ENCODE measurements around the gene DIAPH3.
"Not testable (repeated sequence)": the region's sequence is repeated elsewhere in the genome, so short reads cannot be mapped to it uniquely, and the experiment has no call there.

The DIAPH3 gene, protein sequence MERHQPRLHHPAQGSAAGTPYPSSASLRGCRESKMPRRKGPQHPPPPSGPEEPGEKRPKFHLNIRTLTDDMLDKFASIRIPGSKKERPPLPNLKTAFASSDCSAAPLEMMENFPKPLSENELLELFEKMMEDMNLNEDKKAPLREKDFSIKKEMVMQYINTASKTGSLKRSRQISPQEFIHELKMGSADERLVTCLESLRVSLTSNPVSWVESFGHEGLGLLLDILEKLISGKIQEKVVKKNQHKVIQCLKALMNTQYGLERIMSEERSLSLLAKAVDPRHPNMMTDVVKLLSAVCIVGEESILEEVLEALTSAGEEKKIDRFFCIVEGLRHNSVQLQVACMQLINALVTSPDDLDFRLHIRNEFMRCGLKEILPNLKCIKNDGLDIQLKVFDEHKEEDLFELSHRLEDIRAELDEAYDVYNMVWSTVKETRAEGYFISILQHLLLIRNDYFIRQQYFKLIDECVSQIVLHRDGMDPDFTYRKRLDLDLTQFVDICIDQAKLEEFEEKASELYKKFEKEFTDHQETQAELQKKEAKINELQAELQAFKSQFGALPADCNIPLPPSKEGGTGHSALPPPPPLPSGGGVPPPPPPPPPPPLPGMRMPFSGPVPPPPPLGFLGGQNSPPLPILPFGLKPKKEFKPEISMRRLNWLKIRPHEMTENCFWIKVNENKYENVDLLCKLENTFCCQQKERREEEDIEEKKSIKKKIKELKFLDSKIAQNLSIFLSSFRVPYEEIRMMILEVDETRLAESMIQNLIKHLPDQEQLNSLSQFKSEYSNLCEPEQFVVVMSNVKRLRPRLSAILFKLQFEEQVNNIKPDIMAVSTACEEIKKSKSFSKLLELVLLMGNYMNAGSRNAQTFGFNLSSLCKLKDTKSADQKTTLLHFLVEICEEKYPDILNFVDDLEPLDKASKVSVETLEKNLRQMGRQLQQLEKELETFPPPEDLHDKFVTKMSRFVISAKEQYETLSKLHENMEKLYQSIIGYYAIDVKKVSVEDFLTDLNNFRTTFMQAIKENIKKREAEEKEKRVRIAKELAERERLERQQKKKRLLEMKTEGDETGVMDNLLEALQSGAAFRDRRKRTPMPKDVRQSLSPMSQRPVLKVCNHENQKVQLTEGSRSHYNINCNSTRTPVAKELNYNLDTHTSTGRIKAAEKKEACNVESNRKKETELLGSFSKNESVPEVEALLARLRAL

DNA sequence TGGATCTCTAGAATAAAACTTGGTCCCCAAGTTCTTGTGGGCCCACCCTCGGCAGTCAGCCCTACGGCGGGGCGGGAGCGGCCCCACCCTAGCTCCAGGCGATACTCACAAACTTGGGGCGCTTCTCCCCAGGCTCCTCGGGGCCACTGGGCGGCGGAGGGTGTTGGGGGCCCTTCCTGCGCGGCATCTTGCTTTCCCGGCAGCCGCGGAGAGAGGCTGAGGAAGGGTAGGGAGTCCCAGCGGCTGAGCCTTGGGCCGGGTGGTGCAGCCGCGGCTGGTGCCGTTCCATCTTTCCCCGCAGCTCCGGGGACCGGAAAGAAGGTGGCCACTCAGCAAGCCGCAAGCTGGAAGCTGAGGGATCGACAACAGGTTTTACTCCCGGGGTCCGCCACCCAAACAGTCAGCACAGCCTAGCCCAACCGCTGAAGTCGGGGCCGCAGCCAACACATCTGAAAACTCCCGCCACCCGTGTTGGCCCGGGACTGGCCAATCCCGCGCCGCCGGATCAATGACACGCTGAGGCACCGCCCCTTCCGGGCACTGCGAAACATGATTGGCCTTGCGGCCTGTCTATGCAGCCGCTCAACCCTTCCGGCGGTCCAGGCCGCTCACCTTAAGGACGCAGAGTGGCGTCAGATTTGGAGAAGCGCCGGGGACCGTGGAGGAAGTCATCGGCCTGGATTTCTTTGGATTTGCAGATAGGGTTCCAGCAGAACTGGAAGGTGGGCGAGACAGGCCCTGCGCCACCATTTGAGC is at the start of gene DIAPH3:
DIAPH3 (minus strand) TSS at position 451 of the 756 bp plus-strand sequence; CDS start at position 289, 162 bp downstream.
- TF ChIP-seq, protein P1, sequence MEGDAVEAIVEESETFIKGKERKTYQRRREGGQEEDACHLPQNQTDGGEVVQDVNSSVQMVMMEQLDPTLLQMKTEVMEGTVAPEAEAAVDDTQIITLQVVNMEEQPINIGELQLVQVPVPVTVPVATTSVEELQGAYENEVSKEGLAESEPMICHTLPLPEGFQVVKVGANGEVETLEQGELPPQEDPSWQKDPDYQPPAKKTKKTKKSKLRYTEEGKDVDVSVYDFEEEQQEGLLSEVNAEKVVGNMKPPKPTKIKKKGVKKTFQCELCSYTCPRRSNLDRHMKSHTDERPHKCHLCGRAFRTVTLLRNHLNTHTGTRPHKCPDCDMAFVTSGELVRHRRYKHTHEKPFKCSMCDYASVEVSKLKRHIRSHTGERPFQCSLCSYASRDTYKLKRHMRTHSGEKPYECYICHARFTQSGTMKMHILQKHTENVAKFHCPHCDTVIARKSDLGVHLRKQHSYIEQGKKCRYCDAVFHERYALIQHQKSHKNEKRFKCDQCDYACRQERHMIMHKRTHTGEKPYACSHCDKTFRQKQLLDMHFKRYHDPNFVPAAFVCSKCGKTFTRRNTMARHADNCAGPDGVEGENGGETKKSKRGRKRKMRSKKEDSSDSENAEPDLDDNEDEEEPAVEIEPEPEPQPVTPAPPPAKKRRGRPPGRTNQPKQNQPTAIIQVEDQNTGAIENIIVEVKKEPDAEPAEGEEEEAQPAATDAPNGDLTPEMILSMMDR (conservative IDR thresholded peaks at IDR 0.05; ENCODE audit: low read depth): no peak
- CTCF ChIA-PET: no interaction called here
- POLR2A ChIA-PET (ENCODE audit: low non-redundant PET): no interaction called here
- peak; percentile 97 for DNase-seq (ENCODE audit: low spot score)
- peak within 1 kb of the TSS; percentile 95 for H3K27ac ChIP-seq

DNA sequence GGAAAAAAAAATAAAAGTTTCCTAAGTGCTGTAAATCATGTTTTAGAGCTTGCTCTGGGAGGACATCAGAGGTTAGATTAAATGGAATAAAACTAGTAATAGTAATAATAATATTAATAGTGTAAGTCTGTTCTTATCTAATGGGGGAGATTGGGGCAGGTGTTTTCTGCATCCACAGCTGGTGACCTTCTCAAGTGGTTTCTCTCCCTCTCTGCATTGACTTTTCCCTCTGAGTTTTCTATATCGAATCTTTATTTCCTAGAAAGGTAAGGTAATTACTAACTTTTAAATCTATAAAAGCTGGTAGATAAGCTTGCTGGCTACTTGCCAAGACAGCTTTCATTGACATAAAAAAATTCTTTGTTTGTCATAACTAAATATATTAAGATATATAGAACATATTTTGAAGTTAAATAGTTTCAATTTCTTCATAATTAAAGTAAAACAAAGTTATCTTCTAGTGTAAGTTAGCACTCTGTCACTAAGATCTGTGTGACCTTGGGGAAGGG is 49.6 kb upstream of the DIAPH3 start:
- no peak overlapping the region for H3K27ac ChIP-seq
- TF ChIP-seq, protein P1 (conservative IDR thresholded peaks at IDR 0.05; ENCODE audit: low read depth): no peak
- ChIA-PET CTCF (interaction anchor here (0.5 kb wide), 1 partner anchor 37 kb away, joined by 3 read pairs; no protein-coding TSS in a partner anchor), POLR2A (ENCODE audit: low non-redundant PET) (no interaction called here)
- DNase-seq (ENCODE audit: low spot score): no peak

DNA sequence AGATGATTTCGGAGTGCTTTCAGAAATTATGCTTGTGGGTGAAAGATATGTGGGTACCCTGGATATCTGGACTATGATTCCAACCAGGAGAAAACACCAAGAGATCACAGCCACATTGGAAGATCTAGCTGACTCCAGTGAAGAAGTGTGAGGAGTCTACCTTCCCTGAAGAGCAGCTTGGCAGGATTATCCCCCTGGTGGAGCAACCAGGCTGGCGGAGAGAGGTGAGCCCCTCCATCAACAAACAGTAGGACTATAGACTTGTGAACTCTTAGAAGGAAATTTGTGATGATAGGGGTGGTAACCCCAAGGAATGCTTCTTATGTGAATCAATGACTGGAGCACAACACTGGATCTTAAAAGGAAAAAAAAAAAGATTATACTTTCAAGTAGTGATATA is 47.8 kb upstream of the DIAPH3 start:
- H3K27ac ChIP-seq: no peak overlapping the region
- ChIA-PET POLR2A (ENCODE audit: low non-redundant PET) (no interaction called here), CTCF (no interaction called here)
- TF ChIP-seq, protein P1 (conservative IDR thresholded peaks at IDR 0.05; ENCODE audit: low read depth): no peak
- DNase-seq (ENCODE audit: low spot score): no peak

DNA sequence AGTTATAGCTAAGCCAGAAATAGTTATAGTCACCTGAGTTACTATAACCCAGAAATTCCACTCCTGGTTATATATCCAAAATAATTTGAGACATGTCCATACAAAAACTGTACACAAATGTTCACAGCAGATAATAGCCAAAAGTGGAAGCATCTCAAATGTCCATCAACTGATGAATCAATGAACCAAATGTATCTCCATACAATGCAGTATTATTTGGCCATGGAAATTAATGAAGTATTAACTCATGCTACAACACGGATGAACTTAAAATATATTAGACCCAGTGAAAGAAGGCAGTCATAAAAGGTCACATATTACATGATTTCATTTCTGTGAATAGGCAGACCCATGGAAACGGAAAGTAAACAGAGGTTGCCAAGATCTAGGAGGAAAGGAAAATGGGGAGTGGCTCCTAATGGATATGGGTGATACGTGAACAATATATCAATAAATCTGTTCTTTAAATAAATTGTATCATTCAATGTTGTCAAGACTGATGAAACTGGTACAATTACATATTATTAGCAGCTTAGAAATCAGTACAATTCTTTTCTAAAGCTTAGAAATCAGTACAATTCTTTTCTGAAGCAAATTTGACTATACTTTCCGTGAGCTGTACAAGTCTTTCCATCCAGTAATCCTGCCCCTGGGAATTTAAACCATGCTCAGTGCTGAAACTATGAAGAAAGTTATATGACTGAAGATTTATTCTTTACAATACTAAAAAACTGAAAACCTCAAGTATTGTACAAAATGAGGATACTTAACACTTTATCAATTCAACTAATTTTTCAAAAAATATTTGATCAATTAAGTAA is 47.0 kb upstream of the DIAPH3 start:
- CTCF ChIA-PET: no interaction called here
- DNase-seq (ENCODE audit: low spot score): no peak
- TF ChIP-seq, protein P1 (conservative IDR thresholded peaks at IDR 0.05; ENCODE audit: low read depth): no peak
- no peak overlapping the region for H3K27ac ChIP-seq
- POLR2A ChIA-PET (ENCODE audit: low non-redundant PET): no interaction called here

DNA sequence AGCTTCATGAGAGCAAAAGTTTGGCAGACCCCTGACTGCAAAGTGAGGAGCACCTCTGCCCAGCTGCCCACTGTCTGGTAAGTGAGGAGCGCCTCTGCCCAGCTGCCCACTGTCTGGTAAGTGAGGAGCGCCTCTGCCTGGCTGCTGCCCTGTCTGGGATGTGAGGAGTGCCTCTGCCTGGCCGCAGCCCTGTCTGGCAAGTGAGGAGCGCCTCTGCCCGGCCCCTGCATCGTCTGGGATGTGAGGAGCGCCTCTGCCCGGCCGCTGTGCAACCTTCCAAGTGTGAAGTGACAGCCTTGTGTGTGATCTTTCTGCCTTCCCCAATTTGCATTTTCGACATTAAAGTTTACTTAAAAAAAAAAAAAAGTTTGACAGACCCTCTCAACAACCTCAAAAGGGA is 41.8 kb upstream of the DIAPH3 start:
- DNase-seq (ENCODE audit: low spot score); POLR2A ChIA-PET (ENCODE audit: low non-redundant PET); H3K27ac ChIP-seq; CTCF ChIA-PET: not testable (repeated sequence)

DNA sequence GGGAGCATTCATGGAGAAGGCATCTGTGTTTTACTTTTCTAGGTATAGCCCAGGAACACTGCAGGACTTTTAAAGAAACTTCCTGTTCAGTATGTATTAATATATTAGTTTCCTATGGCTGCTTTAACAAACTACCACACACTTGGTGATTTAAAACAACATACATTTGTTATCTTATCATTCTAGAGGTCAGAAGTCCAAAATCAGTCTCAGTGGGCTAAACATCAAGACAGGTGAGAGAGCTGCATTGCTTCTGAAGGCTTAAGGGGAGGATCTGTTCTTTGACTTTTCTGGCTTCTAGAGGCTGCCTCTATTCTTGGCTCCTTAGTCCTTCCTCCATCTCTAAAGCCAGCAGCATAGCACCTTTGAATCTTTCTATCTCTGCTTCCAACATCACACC is 37.6 kb upstream of the DIAPH3 start:
- ChIA-PET POLR2A (ENCODE audit: low non-redundant PET) (no interaction called here), CTCF (interaction anchor here (0.6 kb wide), 1 partner anchor 134 kb away, joined by 3 read pairs; no protein-coding TSS in a partner anchor)
- TF ChIP-seq, protein P1 (conservative IDR thresholded peaks at IDR 0.05; ENCODE audit: low read depth): no peak
- no peak overlapping the region for H3K27ac ChIP-seq
- DNase-seq (ENCODE audit: low spot score): no peak

DNA sequence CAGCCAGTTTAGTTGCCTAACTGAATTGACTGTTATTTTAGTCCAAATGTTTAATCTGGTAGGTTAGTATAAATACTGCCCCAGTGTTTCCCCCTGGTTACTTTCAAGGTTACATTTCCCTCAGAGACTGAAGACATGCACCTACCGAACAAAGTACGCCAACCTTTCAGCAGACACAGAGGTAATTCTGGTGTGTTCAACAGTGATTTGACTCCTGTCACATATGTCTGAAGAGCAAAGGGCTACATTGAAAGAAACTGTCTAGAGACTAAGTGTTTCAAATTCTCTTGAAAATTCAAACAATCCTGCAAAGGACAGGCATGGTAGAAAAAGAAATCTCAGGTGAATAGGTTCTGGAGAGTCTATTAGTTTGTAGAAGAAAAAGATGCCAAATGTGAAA is 32.2 kb upstream of the DIAPH3 start:
- POLR2A ChIA-PET (ENCODE audit: low non-redundant PET); DNase-seq (ENCODE audit: low spot score); H3K27ac ChIP-seq; CTCF ChIA-PET: not testable (repeated sequence)

All from RWPE1 (cell line).